Esophagus muscularis mucosa (tissue), 3 donors: ENCODE results near the gene CYFIP2.

Experiments
- CTCF ChIP-seq, 3 experiments: fragments of 200-600 bp in 2 of 3; fragments of 450-650 bp in 1 of 3; sonication (generic) in 2 of 3; IDR thresholded peaks; one replicate each; pipeline ENCODE4 v1.5.1; 2017 to 2019; ENCODE audit warnings: antibody characterized with exemption in 3 of 3, mild to moderate bottlenecking in 2 of 3, moderate library complexity in 1 of 3
- POLR2A ChIP-seq: fragments of 450-650 bp; IDR thresholded peaks from one replicate; pipeline ENCODE4 v1.6.1; 2017; ENCODE audit warnings: antibody characterized with exemption, moderate library complexity, mild to moderate bottlenecking, low read depth
- POLR2AphosphoS5 ChIP-seq, 2 donors: sonication (generic); formaldehyde crosslinking; IDR thresholded peaks; one replicate each; pipeline ENCODE4 v1.6.1; 2017; ENCODE audit warnings: antibody characterized with exemption in 2 of 2

GRCh38 chr5:157309796-157310195 is 43.9 kb downstream of the CYFIP2 start:
- no peak for TF ChIP-seq POLR2AphosphoS5 (IDR thresholded peaks at IDR 0.05)
- no peak for TF ChIP-seq POLR2A
- no peak for TF ChIP-seq CTCF (IDR thresholded peaks at IDR 0.05)
